Peyer's patch (tissue), 4 donors: Measurements from ENCODE around the gene SLC41A2.
"Not testable (repeated sequence)": the region's sequence is repeated elsewhere in the genome, so short reads cannot be mapped to it uniquely, and the experiment has no call there.

Experiments used
- POLR2A ChIP-seq, 2 donors: fragments of 450-650 bp; IDR thresholded peaks; one replicate each; pipeline ENCODE4 v1.5.1; 2017; ENCODE audit warnings: antibody characterized with exemption in 2 of 2, mild to moderate bottlenecking in 2 of 2, moderate library complexity in 2 of 2
- TF ChIP-seq, protein P1 (sequence below), 6 experiments: fragments of 450-650 bp in 4 of 6; fragments of 200-600 bp in 2 of 6; sonication (generic) in 1 of 6; IDR thresholded peaks; one replicate each; pipeline ENCODE4 v1.5.1; 2017 to 2019; ENCODE audit warnings: antibody characterized with exemption in 6 of 6, mild to moderate bottlenecking in 3 of 6, moderate library complexity in 1 of 6

GRCh38 chr12:104948716-104949115 is 9.4 kb downstream of the SLC41A2 start:
- TF ChIP-seq, protein P1, sequence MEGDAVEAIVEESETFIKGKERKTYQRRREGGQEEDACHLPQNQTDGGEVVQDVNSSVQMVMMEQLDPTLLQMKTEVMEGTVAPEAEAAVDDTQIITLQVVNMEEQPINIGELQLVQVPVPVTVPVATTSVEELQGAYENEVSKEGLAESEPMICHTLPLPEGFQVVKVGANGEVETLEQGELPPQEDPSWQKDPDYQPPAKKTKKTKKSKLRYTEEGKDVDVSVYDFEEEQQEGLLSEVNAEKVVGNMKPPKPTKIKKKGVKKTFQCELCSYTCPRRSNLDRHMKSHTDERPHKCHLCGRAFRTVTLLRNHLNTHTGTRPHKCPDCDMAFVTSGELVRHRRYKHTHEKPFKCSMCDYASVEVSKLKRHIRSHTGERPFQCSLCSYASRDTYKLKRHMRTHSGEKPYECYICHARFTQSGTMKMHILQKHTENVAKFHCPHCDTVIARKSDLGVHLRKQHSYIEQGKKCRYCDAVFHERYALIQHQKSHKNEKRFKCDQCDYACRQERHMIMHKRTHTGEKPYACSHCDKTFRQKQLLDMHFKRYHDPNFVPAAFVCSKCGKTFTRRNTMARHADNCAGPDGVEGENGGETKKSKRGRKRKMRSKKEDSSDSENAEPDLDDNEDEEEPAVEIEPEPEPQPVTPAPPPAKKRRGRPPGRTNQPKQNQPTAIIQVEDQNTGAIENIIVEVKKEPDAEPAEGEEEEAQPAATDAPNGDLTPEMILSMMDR (IDR thresholded peaks at IDR 0.05), result not testable (repeated sequence)
- TF ChIP-seq POLR2A (IDR thresholded peaks at IDR 0.05), result not testable (repeated sequence)
